Mucosa of gallbladder (tissue), 1 donor: ENCODE data around the gene TOPAZ1. TPM values are rescaled to one million over a fixed set of nuclear protein-coding genes. Genes with fewer than 3 reads are reported as not detected.

Experiments used
- DNase-seq: peaks from one replicate; pipeline ENCODE4 v3.0.0-alpha.2; 2020; ENCODE audit warnings: low spot score
- total RNA-seq: library from RNA; stranded (reverse); gene quantifications from one replicate; pipeline ENCODE4 v1.2.1, GENCODE V29; 2021
- donor health status: DM: no; HTN: no; CAD: no.

TOPAZ1 gene
- not detected for total RNA-seq

DNA sequence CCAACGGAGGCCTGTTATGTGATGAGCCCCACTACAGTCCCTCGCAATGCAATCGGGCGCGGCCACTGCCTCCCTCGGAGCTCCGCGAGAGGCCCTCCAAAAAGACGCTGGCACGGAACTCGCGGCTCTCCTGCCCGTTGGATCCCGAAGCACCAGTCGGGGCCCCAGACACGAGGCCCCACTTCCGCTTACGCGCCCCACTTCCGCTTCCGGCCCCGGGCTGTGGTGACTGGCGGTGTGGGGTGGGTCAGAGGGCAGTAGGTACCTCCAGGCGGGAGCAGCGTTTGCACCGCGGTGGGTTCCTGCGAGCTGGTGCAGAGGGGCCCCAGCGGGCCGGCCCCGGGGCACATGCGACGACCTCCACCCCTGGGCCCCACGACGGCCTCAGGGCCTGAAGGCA lies at the start of gene TOPAZ1:
Gene TOPAZ1, plus strand, starts transcription at position 181 of the 400 bp plus-strand sequence. Its CDS starts 168 bp downstream, at position 349.
- DNase-seq, result no peak

DNA sequence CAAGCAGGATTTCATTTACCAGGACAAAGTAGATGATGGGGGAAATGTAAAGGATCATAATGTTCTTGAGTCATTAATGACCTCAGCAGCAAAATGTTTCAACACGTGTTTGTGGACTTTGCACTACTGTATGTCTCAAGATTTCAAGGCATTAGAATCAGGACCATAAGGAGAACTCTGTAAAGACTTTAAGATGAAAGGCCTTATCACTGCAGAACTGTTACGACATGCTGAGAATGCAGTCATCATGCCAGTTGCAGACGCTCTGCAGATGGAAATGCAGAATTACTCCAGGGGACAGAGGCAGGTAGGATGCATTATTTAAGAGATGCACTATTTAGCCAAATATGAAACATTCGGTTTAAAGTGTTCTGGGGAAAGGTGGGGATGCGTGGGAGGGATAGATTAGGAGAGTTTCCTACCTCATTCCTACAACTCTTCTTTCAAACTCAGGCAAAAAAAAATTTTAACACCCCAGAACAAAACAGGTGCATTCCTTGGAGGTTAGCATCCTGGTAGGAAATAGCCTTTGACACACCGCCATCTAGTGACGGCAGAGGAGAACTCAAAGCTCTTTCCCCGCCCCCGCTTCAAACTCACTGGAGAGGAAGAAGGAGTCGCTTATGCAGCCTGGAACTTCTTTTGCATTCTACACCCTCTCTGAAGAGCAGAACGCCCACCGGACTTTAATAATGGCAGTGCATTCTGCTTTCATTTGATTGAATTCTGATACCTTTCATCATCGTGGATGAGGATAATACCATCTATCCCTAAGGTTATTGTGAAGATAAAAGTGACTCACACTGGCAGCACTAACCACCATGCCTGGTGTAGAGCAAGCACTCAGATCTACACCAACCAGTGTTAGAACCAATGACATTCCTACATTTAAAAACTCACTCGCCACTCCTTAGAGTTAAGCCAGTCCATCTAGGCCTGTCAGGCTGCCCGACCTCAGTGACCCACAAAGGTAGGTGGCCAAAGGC lies 43.1 kb upstream of the TOPAZ1 start:
- peak; percentile 78 for DNase-seq

DNA sequence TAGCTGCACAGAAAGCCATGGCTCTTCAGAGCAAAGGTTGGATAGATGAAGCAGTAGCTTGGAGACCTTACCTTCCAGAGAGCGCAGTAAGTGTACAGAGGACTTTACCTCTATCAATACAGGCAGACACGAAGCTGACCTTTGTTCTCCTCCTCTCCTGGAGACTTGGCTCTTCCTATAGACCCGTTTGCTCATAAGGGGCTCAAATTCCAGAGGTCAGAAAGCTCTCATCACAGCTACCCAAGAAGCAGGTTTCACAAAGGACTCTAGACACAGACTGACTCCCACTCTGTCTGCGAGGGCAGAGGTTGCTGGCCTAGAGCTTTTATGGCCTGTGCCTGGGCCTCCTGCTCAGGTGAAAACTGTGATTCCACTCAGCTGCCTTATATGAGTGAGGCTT lies 35.4 kb upstream of the TOPAZ1 start:
- no peak for DNase-seq

DNA sequence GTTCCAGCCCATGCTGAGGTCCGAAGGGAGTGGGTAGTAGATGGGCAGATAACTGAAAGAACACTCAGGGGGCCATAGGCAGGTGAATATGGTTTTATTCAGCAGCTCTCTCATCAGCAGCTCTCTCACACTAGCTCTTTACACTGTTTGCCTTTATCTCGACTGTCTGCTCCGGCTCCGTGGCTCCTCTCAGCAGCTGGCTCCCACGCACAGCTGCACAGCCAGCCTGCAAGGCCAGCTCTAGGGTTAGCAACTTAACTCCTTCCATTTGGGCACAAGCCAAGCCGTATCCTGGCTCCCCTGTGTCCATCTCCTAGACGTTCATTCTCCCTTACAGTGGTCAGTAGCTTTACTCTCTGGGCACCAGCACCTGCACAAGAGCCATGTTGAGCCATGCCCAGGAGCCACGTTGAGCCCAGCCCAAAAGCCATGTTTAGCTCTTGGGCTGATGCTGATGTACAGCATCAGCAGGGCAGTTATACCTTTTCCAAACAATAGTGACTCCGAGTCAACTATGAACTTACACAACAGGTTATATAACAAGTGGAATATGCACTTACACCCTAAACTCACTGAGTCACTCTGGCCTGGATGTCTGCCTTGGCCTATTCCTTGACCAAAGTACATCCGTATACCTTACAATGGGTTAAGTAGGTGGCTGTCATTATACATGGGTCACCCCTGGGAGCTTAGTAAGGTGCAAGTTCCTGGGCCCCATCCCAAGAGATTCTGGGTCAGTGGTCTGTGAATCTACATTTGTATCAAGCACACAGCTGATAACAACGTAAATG lies 34.6 kb upstream of the TOPAZ1 start:
- no peak for DNase-seq

DNA sequence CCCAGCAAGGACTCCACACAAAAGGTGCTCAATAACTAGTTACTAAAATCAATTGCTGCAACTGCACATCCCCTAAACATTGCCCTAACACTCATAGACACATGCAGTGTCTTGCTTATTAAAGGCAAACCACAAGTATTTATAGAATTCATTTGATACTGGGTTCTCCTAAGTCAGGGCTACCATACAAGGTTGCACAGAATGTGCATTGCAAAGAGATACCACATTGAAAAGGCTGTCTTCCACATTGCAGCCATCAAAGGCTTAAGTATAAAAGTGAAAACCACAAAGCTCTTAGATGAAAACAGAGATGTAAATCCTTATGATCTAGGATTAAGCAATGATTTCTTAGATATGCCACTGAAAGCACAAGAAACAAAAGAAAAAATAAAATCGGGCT lies 33.6 kb upstream of the TOPAZ1 start:
- DNase-seq, result no peak

DNA sequence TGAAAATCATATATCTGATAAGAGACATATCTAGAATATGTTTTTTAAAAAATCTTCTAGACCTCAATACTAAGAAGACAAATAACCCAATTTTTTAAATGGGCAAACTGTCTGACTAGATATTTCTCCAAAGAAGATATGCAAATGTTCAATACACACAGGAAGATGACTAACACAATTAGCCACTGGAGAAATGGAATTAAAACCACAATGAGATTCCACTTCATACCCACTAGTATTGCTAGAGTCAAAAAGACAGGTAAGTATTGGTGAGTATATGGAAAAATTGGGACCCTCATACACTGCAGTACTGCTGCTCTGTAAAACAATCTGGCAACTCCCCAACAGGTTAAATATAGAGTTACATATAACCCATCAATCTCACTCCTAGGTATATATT lies 33.1 kb upstream of the TOPAZ1 start:
- DNase-seq, result no peak

DNA sequence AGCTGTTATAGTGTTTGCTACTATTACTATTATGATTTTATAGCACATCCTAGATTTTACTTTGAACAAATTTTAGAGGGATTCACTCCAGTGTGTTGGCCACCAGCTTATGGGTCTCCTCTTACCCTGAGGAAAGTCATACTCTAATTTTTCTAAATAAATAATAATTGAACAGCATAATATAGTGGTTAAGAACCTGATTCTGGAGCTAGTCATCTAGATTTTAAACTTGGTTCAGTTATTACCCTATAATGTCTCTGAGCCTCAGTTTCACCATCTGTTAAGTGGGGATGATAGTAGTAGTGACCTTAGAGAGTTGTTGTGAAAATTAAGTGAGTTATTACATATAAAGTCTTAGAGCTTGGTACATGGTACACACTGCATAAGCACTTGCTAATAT lies 30.7 kb upstream of the TOPAZ1 start:
- no peak for DNase-seq

DNA sequence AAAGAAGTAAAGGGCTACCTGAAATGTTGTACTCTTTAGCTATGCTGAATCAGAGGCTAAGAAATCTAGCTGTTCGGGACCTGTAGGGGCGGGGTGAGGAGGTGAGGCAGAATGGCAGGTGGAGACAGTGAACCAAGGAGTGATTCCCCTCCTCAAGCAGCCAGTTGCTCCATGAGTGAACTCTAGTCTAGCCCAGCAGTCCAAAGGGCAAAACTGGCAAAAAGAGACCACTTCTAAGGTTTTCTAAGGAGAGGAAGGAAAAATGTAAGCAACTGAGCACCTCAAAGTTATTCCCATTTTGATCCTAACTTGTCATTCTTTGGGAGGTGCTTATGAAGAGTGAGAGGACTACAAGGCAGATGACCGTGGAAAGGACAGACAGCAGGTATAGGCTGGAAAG lies 19.3 kb upstream of the TOPAZ1 start:
- DNase-seq, result no peak

DNA sequence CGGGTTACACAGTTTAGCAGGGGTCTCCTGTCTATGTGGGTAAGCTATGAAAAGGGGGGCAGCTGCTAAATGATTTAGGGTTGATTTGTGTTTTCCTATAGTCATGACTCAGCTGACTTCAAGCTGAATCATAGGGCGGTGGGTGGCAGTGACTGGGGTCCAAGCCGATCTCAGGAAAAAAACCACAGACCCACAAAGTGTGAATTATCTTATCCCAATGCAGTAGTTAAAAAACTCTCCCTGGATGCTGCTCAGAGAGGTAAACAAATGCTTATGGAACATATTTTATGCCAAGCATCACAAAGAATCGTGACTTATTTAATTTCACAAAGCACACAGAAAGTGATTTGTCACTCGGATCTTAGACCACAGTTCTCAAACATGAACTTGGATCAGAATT lies 18.4 kb upstream of the TOPAZ1 start:
- DNase-seq, result no peak

DNA sequence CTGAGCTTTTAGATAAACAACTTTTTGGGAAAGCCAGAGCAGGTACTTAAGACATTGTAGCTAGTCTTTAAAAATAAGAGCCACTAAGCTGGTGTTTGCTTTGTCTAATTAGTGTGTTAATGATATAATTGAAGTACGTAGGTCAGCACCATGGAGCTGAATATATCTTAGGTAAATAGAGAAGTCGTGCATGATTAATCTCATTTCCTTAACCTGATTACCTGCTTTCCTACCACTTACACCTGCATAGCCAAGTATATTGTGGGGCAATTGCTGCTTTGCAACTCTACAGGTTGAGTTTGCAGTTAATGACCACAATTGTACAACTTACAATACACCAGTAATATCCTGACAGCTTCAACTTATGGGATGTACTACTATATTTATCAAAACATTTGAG lies 17.6 kb upstream of the TOPAZ1 start:
- DNase-seq, result no peak

DNA sequence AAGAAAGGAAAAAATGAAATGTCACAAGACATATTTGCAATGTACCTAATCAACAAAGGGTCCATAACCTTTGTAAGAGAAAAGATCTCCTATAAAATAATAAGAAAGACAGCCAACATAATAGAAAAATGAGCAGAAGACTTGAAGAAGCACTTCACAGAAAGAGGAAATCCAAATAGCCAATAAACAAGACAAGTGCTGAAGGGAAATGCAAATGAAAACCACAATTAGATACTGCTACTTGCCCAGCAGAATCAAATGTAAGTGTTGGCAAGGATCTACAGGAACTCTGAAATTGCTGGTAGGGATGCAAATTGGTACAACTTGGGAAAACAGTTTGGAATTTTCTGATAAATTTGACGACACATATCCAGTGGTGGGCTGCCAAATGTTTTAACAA lies 15.1 kb upstream of the TOPAZ1 start:
- no peak for DNase-seq

DNA sequence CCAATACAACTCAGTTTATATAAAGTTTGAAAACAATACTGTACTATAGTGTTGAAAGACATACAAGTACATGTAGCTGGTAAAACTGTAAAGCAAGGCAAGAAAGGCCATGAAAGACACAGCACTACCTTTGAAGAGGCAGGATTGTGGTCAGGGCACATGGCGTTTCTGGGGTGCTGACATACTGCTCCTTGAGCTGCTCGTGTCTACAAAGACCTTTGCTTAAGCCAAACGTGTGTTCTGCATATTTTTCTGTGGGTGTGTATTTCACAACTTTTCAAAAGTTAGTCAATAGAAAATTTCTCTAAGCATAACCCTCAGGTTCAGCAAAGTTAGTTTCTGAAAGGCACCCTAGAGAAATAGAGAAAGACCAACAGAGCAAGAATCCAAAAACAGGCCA lies 14.1 kb upstream of the TOPAZ1 start:
- no peak for DNase-seq

DNA sequence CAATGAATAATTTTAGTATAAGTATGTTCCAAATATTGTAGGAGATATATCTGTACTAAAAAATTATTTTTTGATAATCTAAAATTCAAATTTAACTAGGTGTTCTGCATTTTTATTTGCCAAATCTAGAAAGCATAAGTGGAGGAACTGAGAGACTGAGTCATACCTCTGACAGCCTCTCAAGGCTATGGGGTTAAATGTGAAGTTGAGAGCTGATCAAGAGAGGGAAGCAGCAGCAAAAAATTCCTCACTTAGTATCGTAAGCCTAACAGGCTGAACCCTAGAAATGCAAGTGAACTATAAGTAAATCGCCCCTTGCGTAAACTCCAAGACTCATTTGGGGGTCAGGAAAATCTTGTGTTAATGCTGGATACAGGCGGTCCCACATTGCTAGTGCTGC lies 12.8 kb upstream of the TOPAZ1 start:
- no peak for DNase-seq

DNA sequence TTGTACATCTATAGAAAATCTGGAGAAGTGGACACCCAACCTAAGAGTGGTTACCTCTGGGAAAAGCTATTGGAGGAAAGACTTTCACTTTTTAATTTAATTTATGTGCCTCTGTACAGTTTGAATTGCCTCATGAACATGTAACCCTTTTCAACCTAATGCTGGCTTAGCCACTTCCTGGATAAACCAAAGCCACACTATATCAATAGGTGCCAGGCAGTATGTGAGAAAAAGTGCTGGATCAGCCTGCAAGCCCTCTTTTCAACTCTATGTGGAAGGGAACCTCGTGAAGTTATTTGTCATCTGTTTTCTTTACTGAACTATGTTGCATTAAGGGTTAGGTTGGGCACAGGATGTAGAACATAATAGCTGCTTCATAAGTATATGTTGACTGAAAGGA lies 9.3 kb upstream of the TOPAZ1 start:
- DNase-seq, result no peak

DNA sequence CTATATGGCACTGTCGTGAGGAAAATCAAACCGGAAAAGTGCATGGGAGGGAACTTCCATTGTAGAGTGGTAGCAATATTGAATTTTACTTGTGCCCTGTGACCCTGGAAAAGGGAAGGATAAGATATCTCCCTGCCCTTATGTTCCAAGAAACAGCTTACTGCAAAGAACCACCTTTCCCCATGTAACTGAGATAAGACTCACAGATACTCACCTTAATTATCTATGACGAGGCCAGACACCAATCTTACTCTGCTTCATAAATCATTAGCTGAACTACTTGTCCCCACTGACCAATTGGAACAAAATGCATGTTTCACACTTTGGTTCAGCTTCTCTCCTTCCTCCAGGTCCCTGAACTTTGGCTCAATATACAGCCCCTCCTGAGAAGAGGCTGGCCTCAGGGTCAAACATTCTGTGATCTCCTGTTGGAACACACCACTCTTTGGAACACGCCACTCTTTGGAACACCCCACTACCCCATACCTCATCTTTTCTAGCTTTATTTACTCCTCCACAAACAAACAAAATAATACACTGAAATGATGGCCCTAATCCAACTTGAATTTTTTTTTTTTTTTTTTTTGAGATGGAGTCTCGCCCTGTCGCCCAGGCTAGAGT lies 6.9 kb upstream of the TOPAZ1 start:
- no peak for DNase-seq

DNA sequence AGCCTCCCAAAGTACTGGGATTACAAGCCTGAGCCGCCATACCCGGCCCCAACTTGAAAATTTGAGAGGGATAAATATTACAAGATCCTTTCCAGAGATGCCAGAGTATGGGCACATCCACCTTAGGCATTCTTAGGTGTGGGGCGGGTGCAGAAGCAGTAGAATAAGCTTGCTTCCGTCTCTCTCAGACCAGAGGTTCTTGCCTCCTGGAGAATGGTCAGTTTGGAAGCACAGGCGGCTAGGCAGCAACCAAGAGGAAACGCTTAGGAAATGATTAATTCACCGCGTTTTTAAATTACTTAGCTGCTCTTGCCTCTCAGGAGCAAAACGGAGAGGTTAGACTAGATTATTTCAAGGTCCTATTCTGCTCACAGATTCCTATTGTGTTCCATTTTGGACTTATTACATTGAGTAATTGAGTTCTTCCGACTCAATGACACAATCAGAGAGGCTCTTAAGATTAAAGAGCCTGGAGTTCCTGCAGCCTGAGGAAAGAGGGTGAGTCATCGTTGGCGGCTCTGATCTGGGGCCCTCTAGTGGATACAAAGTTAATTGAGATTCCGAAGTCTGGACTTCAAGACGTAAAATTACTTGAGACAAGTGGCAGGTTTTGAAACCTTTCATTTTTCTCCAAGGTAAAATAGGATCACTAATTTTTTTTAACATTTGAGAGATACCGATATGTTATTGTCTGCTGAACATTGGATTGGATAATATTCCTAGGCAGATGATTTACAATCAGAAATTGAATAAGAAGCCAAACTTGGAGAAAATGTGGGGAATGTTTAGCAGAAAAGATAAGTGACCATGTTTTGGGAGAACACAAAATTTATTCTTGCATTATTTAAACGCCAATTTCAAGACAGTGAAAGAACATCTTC lies 5.8 kb upstream of the TOPAZ1 start:
- DNase-seq, result peak; percentile 77

DNA sequence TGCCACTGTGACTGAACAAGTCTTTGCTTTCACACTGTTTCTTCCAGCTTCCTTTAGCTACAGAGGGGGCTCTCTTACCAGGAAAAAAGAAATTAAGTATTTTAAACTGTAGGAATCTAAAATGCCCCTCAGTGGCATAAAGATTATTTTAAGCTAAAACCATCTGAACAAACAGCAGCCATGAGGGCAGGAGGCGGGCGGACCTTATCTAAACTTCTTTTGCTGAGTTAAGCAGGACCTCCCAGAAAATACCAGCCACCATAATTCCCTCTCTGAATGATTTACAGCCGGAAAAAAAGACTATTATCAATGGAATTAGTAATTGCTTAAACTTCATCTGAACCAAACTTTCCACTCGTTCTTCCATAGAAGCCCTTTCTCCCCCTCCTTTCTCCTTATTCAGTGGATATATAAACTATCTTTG lies 5.2 kb upstream of the TOPAZ1 start:
- DNase-seq, result no peak

DNA sequence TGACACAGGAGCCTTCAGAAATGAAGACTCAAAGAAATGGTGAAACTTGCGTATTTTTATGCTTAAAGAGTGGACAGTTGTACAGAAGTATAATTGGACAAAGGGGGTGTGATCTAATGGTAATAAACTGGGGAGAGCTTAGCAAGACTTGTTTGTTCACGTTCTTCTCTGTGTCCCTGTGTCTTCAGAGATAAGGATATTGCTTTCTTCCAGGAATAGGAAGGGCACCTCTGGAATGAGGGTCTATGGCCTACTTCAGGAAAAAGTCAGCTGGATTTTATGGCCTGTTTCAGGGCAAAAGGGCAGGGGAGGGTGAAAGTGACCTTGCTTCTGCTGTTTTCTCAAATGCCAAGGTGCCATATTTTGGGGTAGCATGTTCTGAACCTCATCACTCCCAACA lies 4.5 kb upstream of the TOPAZ1 start:
- no peak for DNase-seq

DNA sequence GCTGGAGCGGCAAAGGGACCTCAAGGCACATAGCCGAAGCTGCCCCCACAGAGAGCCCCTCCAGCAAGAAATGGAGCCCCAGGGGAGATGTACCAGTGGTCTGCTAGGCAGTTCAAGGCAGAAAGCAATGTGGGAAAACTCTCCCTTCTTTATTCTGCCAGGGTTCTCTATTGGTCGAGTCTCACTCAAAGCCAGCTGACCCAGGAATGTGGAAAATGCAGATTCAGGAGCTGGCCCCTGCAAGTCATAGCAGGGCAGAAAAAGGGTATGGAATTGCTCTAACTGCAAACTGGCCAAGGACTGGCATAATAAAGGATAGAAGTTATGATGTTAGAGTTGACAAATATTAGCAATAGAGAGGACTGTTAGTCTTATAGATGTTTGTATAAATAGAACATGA lies 4.0 kb upstream of the TOPAZ1 start:
- no peak for DNase-seq

DNA sequence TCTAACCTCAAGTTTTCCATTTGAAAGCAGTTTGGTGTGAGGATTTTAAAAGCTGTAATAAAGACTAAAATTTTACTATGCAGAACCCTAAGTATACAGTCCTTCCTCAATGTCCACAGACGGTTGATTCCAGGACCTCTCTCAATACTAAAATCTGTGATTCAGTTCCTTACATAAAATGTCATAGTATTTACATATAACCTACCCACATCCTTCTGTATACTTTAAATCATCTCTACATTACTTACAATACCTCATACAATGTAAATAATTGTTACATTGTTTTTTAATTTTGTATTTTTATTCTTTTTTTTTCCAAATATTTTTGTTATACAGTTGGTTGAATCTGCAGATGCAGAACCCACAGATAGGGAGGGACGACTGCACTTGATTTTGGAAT lies 2.8 kb upstream of the TOPAZ1 start:
- DNase-seq, result no peak

DNA sequence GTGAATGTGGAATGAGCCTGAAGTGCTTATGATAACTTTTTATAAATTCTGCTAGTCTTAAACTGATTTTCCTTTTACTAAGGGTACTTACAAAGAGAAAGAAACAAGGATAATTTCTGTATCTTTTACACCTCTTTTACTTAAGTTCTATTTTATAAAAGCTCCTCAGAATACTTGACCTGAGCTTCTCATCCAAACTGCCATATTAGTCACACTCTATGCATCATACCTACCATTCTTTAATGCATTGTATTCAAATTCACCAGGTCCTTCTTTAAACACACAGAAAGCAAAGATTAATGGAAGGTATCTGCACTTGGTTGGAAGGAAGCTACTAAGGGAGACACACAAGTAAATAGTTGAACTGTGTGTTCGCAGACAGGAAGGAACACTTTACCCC lies 1.6 kb upstream of the TOPAZ1 start:
- DNase-seq, result no peak
